Osteocyte (in vitro differentiated cells): ENCODE results near the gene POMGNT2. TPM values are rescaled to one million over a fixed set of nuclear protein-coding genes. Genes with fewer than 3 reads are reported as not detected.

Experiments used
- DNase-seq: peaks from one replicate; pipeline ENCODE4 v3.0.0; 2021; ENCODE audit warnings: mixed read lengths; ENCODE audit not compliant: unreplicated experiment; ENCODE audit errors: extremely low spot score
- H3K27ac Mint-ChIP-seq: one replicate; pipeline ENCODE4 v1.8.0; 2021; ENCODE audit warnings: mild to moderate bottlenecking, mixed read lengths; ENCODE audit not compliant: unreplicated experiment
- H3K27me3 Mint-ChIP-seq: one replicate; pipeline ENCODE4 v1.8.0; 2021; ENCODE audit warnings: mixed read lengths; ENCODE audit not compliant: unreplicated experiment
- H3K36me3 Mint-ChIP-seq: one replicate; pipeline ENCODE4 v1.8.0; 2021; ENCODE audit warnings: mixed read lengths; ENCODE audit not compliant: unreplicated experiment
- H3K4me1 Mint-ChIP-seq: one replicate; pipeline ENCODE4 v1.8.0; 2021; ENCODE audit warnings: mixed read lengths; ENCODE audit not compliant: unreplicated experiment
- H3K4me3 Mint-ChIP-seq: one replicate; pipeline ENCODE4 v1.8.0; 2021; ENCODE audit warnings: mild to moderate bottlenecking, moderate library complexity, mixed read lengths; ENCODE audit not compliant: unreplicated experiment
- H3K9me3 Mint-ChIP-seq: one replicate; pipeline ENCODE4 v1.8.0; 2021; ENCODE audit warnings: mixed read lengths; ENCODE audit not compliant: unreplicated experiment
- CTCF ChIP-seq: fragments of 200-600 bp; sonication (generic); IDR thresholded peaks from 2 replicates; pipeline ENCODE4 v1.5.0; 2021; ENCODE audit warnings: antibody characterized with exemption, mild to moderate bottlenecking, moderate library complexity
- total RNA-seq: library from RNA; stranded (reverse); gene quantifications from 2 replicates; pipeline ENCODE4 v1.2.1, GENCODE V29; 2021

Gene POMGNT2
- total RNA-seq, 1 donor from 2014 or later = 16.1 TPM

GRCh38 chr3:43082457-43082856 lies 23.4 kb downstream of the POMGNT2 start:
- Mint-ChIP-seq H3K4me1 (no peaks in the 10 kb centered on the region), H3K27ac (no peak overlapping the region), H3K36me3 (peaks cover 24% of the 10 kb centered on the region), H3K4me3 (no peak overlapping the region), H3K27me3 (no peaks in the 10 kb centered on the region), H3K9me3 (no peaks in the 10 kb centered on the region)
- no peak for TF ChIP-seq CTCF
- peak; percentile 23 for DNase-seq

- Mint-ChIP-seq H3K27ac (no peak overlapping the region), H3K9me3 (no peaks in the 10 kb centered on the region), H3K4me1 (no peaks in the 10 kb centered on the region), H3K4me3 (no peak overlapping the region), H3K36me3 (peaks cover 24% of the 10 kb centered on the region), H3K27me3 (no peaks in the 10 kb centered on the region)
- TF ChIP-seq CTCF = no peak
- DNase-seq = peak; percentile 49
These were observed 24.1 kb downstream of the POMGNT2 start for GRCh38 chr3:43081796-43082195.

- Mint-ChIP-seq H3K36me3 (peaks cover 24% of the 10 kb centered on the region), H3K27me3 (no peaks in the 10 kb centered on the region), H3K9me3 (no peaks in the 10 kb centered on the region), H3K4me1 (no peaks in the 10 kb centered on the region), H3K4me3 (no peak overlapping the region), H3K27ac (no peak overlapping the region)
- DNase-seq = peak; percentile 78
- no peak for TF ChIP-seq CTCF
These were observed 24.9 kb downstream of the POMGNT2 start for GRCh38 chr3:43080726-43081568.

GRCh38 chr3:43079536-43080332 lies 26.1 kb downstream of the POMGNT2 start:
- Mint-ChIP-seq H3K9me3 (no peaks in the 10 kb centered on the region), H3K4me3 (no peak overlapping the region), H3K27me3 (no peaks in the 10 kb centered on the region), H3K36me3 (peaks cover 24% of the 10 kb centered on the region), H3K27ac (no peak overlapping the region), H3K4me1 (no peaks in the 10 kb centered on the region)
- peak; percentile 72 for DNase-seq
- TF ChIP-seq CTCF = no peak

- no peak for DNase-seq
- H3K36me3 Mint-ChIP-seq = peaks cover 24% of the 10 kb centered on the region
- no peaks in the 10 kb centered on the region for H3K4me1 Mint-ChIP-seq
- no peak for TF ChIP-seq CTCF
- H3K27me3 Mint-ChIP-seq = no peaks in the 10 kb centered on the region
- no peak overlapping the region for H3K27ac Mint-ChIP-seq
- H3K9me3 Mint-ChIP-seq = no peaks in the 10 kb centered on the region
- H3K4me3 Mint-ChIP-seq = no peak overlapping the region
These were observed 28.2 kb downstream of the POMGNT2 start for GRCh38 chr3:43077707-43078106.
